HAP-1 (cell line): ENCODE results near the gene CCDC88C.
"Not testable (repeated sequence)": the region's sequence is repeated elsewhere in the genome, so short reads cannot be mapped to it uniquely, and the experiment has no call there.

Source experiments
- DNase-seq, 2 experiments: peaks; one replicate each; pipeline ENCODE4 v3.0.0-alpha.2; 2016 to 2020; ENCODE audit warnings: low spot score in 2 of 2
- H3K27me3 ChIP-seq: fragments of 250-450 bp; sonication (Bioruptor Pico); 2 replicates; pipeline ENCODE4 v1.5.1; 2020; ENCODE audit warnings: low read depth, mild to moderate bottlenecking, moderate library complexity
- H3K36me3 ChIP-seq: fragments of 250-450 bp; sonication (Bioruptor Pico); replicated peaks from 2 replicates; pipeline ENCODE4 v1.5.1; 2020; ENCODE audit warnings: mild to moderate bottlenecking
- H3K4me1 ChIP-seq: fragments of 250-450 bp; sonication (Bioruptor Pico); 2 replicates; pipeline ENCODE4 v1.5.1; 2020; ENCODE audit warnings: mild to moderate bottlenecking
- H3K4me3 ChIP-seq: fragments of 250-450 bp; sonication (Bioruptor Pico); 2 replicates; pipeline ENCODE4 v1.5.1; 2020; ENCODE audit warnings: mild to moderate bottlenecking, moderate library complexity
- H3K9me3 ChIP-seq: fragments of 250-450 bp; sonication (Bioruptor Pico); 2 replicates; pipeline ENCODE4 v1.5.1; 2020; ENCODE audit warnings: mild to moderate bottlenecking, moderate library complexity
- in situ Hi-C: fragments of 300-500 bp; cut with MboI; formaldehyde crosslinking; loops from 3 replicates; pipeline ENCODE4 v1.14.3; 2020; ENCODE audit warnings: low sequenced_read_pairs, inconsistent platforms, mixed read lengths

Gene CCDC88C

GRCh38 chr14:91425531-91425944, 7.9 kb upstream of the CCDC88C start:
- H3K36me3 ChIP-seq, H3K27me3 ChIP-seq, H3K9me3 ChIP-seq, DNase-seq, H3K4me3 ChIP-seq, H3K4me1 ChIP-seq, in situ Hi-C loops: not testable (repeated sequence)

- Histone ChIP-seq H3K4me3 (no peak overlapping the region), H3K27me3 (no peaks in the 10 kb centered on the region), H3K4me1 (no peaks in the 10 kb centered on the region), H3K36me3 (no peaks in the 10 kb centered on the region), H3K9me3 (no peaks in the 10 kb centered on the region)
- in situ Hi-C loops, result no loop called here
- DNase-seq, result no peak
Observed at GRCh38 chr14:91424813-91425530, 7.4 kb upstream of the CCDC88C start.

- Histone ChIP-seq H3K27me3 (no peaks in the 10 kb centered on the region), H3K36me3 (peaks cover 3% of the 10 kb centered on the region; the same call in 1 of the 2 replicates), H3K9me3 (no peaks in the 10 kb centered on the region), H3K4me1 (peaks cover 9% of the 10 kb centered on the region), H3K4me3 (no peak overlapping the region)
- no peak for DNase-seq
- in situ Hi-C loops, result no loop called here
Observed at GRCh38 chr14:91420686-91421085, 3.1 kb upstream of the CCDC88C start.

GRCh38 chr14:91419451-91419850, 1.8 kb upstream of the CCDC88C start:
- Histone ChIP-seq H3K36me3 (peaks cover 7% of the 10 kb centered on the region), H3K27me3 (no peaks in the 10 kb centered on the region), H3K4me1 (peaks cover 9% of the 10 kb centered on the region), H3K9me3 (no peaks in the 10 kb centered on the region), H3K4me3 (no peak overlapping the region)
- in situ Hi-C loops, result no loop called here
- DNase-seq, result no peak

GRCh38 chr14:91419044-91419397, 1.4 kb upstream of the CCDC88C start:
- DNase-seq, result no peak
- Histone ChIP-seq H3K27me3 (no peaks in the 10 kb centered on the region), H3K36me3 (peaks cover 12% of the 10 kb centered on the region), H3K4me3 (no peak overlapping the region), H3K4me1 (peaks cover 9% of the 10 kb centered on the region), H3K9me3 (no peaks in the 10 kb centered on the region)
- in situ Hi-C loops, result no loop called here

GRCh38 chr14:91418387-91419043, 895 bp upstream of the CCDC88C start:
- no peaks in the 10 kb centered on the region for H3K9me3 ChIP-seq
- H3K4me3 ChIP-seq, result peak overlapping the region; percentile 32
- peak; percentile 47 to 84 for DNase-seq
- in situ Hi-C loops, result no loop called here
- peaks cover 9% of the 10 kb centered on the region for H3K4me1 ChIP-seq
- peaks cover 17% of the 10 kb centered on the region for H3K36me3 ChIP-seq
- no peaks in the 10 kb centered on the region for H3K27me3 ChIP-seq

GRCh38 chr14:91417983-91418386, 365 bp upstream of the CCDC88C start:
- H3K4me1 ChIP-seq, result peaks cover 9% of the 10 kb centered on the region
- peaks cover 22% of the 10 kb centered on the region for H3K36me3 ChIP-seq
- H3K9me3 ChIP-seq, result no peaks in the 10 kb centered on the region
- DNase-seq, result peak; percentile 25 to 67
- H3K27me3 ChIP-seq, result no peaks in the 10 kb centered on the region
- H3K4me3 ChIP-seq, result peak overlapping the region; percentile 32
- in situ Hi-C loops, result no loop called here

GRCh38 chr14:91416744-91417119, 888 bp downstream of the CCDC88C start:
- Histone ChIP-seq H3K4me1 (peaks cover 9% of the 10 kb centered on the region), H3K36me3 (peaks cover 22% of the 10 kb centered on the region), H3K27me3 (no peaks in the 10 kb centered on the region), H3K4me3 (peak overlapping the region; percentile 72), H3K9me3 (no peaks in the 10 kb centered on the region)
- in situ Hi-C loops, result no loop called here
- peak in 1 of 2 experiments; percentile 55 for DNase-seq

GRCh38 chr14:91415794-91416743, 1.6 kb downstream of the CCDC88C start:
- peaks cover 25% of the 10 kb centered on the region for H3K36me3 ChIP-seq
- H3K4me3 ChIP-seq, result peak overlapping the region; percentile 72
- no peaks in the 10 kb centered on the region for H3K9me3 ChIP-seq
- peaks cover 12% of the 10 kb centered on the region for H3K4me1 ChIP-seq
- DNase-seq, result peak; percentile 29 to 51
- no peaks in the 10 kb centered on the region for H3K27me3 ChIP-seq
- in situ Hi-C loops, result no loop called here

- Histone ChIP-seq H3K9me3 (no peaks in the 10 kb centered on the region), H3K4me1 (peaks cover 28% of the 10 kb centered on the region), H3K36me3 (peaks cover 30% of the 10 kb centered on the region), H3K27me3 (no peaks in the 10 kb centered on the region), H3K4me3 (no peak overlapping the region)
- in situ Hi-C loops, result no loop called here
- no peak for DNase-seq
Observed at GRCh38 chr14:91414475-91414833, 3.2 kb downstream of the CCDC88C start.

GRCh38 chr14:91413547-91414474, 3.8 kb downstream of the CCDC88C start:
- Histone ChIP-seq H3K9me3 (no peaks in the 10 kb centered on the region), H3K4me3 (no peak overlapping the region), H3K4me1 (peaks cover 27% of the 10 kb centered on the region), H3K36me3 (peaks cover 30% of the 10 kb centered on the region), H3K27me3 (no peaks in the 10 kb centered on the region)
- in situ Hi-C loops, result no loop called here
- DNase-seq, result no peak

GRCh38 chr14:91412939-91413338, 4.7 kb downstream of the CCDC88C start:
- Histone ChIP-seq H3K4me1 (peaks cover 18% of the 10 kb centered on the region), H3K27me3 (no peaks in the 10 kb centered on the region), H3K4me3 (no peak overlapping the region), H3K36me3 (peaks cover 39% of the 10 kb centered on the region), H3K9me3 (no peaks in the 10 kb centered on the region)
- no peak for DNase-seq
- in situ Hi-C loops, result no loop called here
